Panc1 (cell line): Measurements from ENCODE around the gene KCNK6. TPM values are rescaled to one million over a fixed set of nuclear protein-coding genes. Genes with fewer than 3 reads are reported as not detected.

Experiments used
- ATAC-seq: fragments of 200-7000 bp; cut with Tn5 transposase; 2 replicates; pipeline ENCODE4 v1.9.1; 2020; ENCODE audit warnings: mild to moderate bottlenecking, moderate library complexity
- BruUV-seq: library from RNA; stranded (reverse); fragments of 400-500 nt; replicated peaks from 2 replicates; lab custom pipeline; 2021; lab: Mats Ljungman, UMichigan
- CTCF ChIA-PET: fragments of 300-600 bp; sonication (Branson Sonifier 250); formaldehyde crosslinking; loops from one replicate; lab custom pipeline; 2022; ENCODE audit warnings: antibody characterized with exemption; lab: Charles Lee
- POLR2A ChIA-PET: fragments of 300-600 bp; sonication (Branson Sonifier 250); formaldehyde crosslinking; loops from one replicate; lab custom pipeline; 2022; ENCODE audit warnings: antibody characterized with exemption; lab: Charles Lee
- DNase-seq: peaks from one replicate; pipeline ENCODE4 v3.0.0-alpha.2; 2010; ENCODE audit warnings: low read depth, low spot score
- H3K27ac ChIP-seq: 2 replicates; pipeline ENCODE4 v1.5.1; 2011; ENCODE audit warnings: mild to moderate bottlenecking, low read length, inconsistent platforms
- H3K27me3 ChIP-seq: fragments of 200-500 bp; sonication (Bioruptor generic); 2 replicates; pipeline ENCODE4 v1.6.0; 2014; ENCODE audit warnings: low read length, inconsistent platforms; ENCODE audit not compliant: control insufficient read depth, insufficient read depth
- H3K36me3 ChIP-seq: fragments of 200-500 bp; sonication (Bioruptor generic); 2 replicates; pipeline ENCODE4 v1.5.1; 2014; ENCODE audit warnings: inconsistent platforms, mild to moderate bottlenecking, low read length, moderate library complexity; ENCODE audit not compliant: control insufficient read depth, insufficient read depth
- H3K4me1 ChIP-seq: 2 replicates; pipeline ENCODE4 v1.5.1; 2011; ENCODE audit warnings: inconsistent platforms, mild to moderate bottlenecking, low read length, moderate library complexity; ENCODE audit not compliant: control insufficient read depth, insufficient read depth
- H3K4me3 ChIP-seq, 2 experiments: 2 replicates each; pipeline ENCODE4 v1.5.1; 2011 to 2012; ENCODE audit warnings: low read depth in 2 of 2, low read length in 2 of 2, mild to moderate bottlenecking in 2 of 2, inconsistent platforms in 1 of 2, moderate library complexity in 1 of 2
- H3K9me3 ChIP-seq: fragments of 200-500 bp; sonication (Bioruptor generic); 2 replicates; pipeline ENCODE4 v1.5.1; 2014; ENCODE audit warnings: low read depth, mild to moderate bottlenecking, inconsistent platforms, low read length, moderate library complexity; ENCODE audit not compliant: control insufficient read depth, insufficient read depth
- CTCF ChIP-seq: fragments of 450-650 bp; IDR thresholded peaks from 2 replicates; pipeline ENCODE4 v1.5.1; 2017; ENCODE audit warnings: mild to moderate bottlenecking
- POLR2AphosphoS5 ChIP-seq: IDR thresholded peaks from 2 replicates; pipeline ENCODE4 v1.6.1; 2012; ENCODE audit warnings: mild to moderate bottlenecking, low read depth, low read length, moderate library complexity
- REST ChIP-seq, 2 experiments: IDR thresholded peaks; 2 replicates each; pipeline ENCODE4 v1.6.1; 2011 to 2012; ENCODE audit warnings: low read depth in 2 of 2, control low read depth in 1 of 2, low read length in 1 of 2, mild to moderate bottlenecking in 1 of 2, moderate library complexity in 1 of 2; ENCODE audit not compliant: insufficient read depth in 1 of 2
- SIN3A ChIP-seq: IDR thresholded peaks from 2 replicates; pipeline ENCODE4 v1.6.1; 2012; ENCODE audit warnings: low read depth, mild to moderate bottlenecking, low read length, moderate library complexity, borderline replicate concordance; ENCODE audit not compliant: insufficient read depth
- TCF7L2 ChIP-seq: IDR thresholded peaks from 2 replicates; pipeline ENCODE4 v1.6.1; 2011; ENCODE audit warnings: mild to moderate bottlenecking, low read depth, low read length, inconsistent platforms
- in situ Hi-C: cut with HindIII; loops from 2 replicates; pipeline ENCODE4 v1.10.0; 2016; ENCODE audit warnings: low sequenced_read_pairs, low pct_unique_long_range_greater_than_20kb
- intact Hi-C: fragments of 100-400 bp; cut with micrococcal nuclease; formaldehyde crosslinking; loops from one replicate; pipeline ENCODE4 v1.10.0; 2022; ENCODE audit not compliant: unreplicated experiment
- total RNA-seq: library from RNA; stranded (reverse); gene quantifications from one replicate; pipeline ENCODE4 v1.2.1, GENCODE V29; 2021; ENCODE audit not compliant: unreplicated experiment

KCNK6 gene
- total RNA-seq, 1 experiment from 2014 or later, result 17.2 TPM

GRCh38 chr19:38329651-38330050, 10.0 kb downstream of the KCNK6 start:
- intact Hi-C loops, result no loop called here

GRCh38 chr19:38331728-38332127, 12.1 kb downstream of the KCNK6 start:
- Histone ChIP-seq H3K27me3 (no peaks in the 10 kb centered on the region), H3K9me3 (no peaks in the 10 kb centered on the region), H3K4me3 (no peak overlapping the region), H3K4me1 (peaks cover 4% of the 10 kb centered on the region; the same call in 1 of the 2 replicates), H3K27ac (no peak overlapping the region), H3K36me3 (no peaks in the 10 kb centered on the region)
- in situ Hi-C loops (no loop called here), intact Hi-C loops (no loop called here)
- no TSS peak for BruUV-seq
- no peak for DNase-seq
- no peak for TF ChIP-seq POLR2AphosphoS5
- TF ChIP-seq TCF7L2, result no peak
- TF ChIP-seq CTCF, result no peak
- TF ChIP-seq REST (IDR thresholded peaks at IDR 0.05; ENCODE audit: insufficient read depth in 1 of 2, low read depth in 2 of 2, low read length in 1 of 2), result no peak
- TF ChIP-seq SIN3A, result no peak
- CTCF ChIA-PET, result no interaction called here
- POLR2A ChIA-PET, result interaction anchor here (0.6 kb wide), 1 partner anchor 19 kb away, joined by 4 read pairs; no protein-coding TSS in a partner anchor
- no peak for ATAC-seq

More at GRCh38 chr19:38329651-38330050, 10.0 kb downstream of the KCNK6 start:
- CTCF ChIA-PET, result interaction anchor here (0.7 kb wide), 2 partner anchors 47 to 126 kb away, joined by 3 to 4 read pairs; no protein-coding TSS in a partner anchor
- no peak overlapping the region for H3K27ac ChIP-seq
- H3K4me1 ChIP-seq, result no peaks in the 10 kb centered on the region
- in situ Hi-C loops, result no loop called here
- no peaks in the 10 kb centered on the region for H3K36me3 ChIP-seq
- no peaks in the 10 kb centered on the region for H3K9me3 ChIP-seq
- no peak overlapping the region for H3K4me3 ChIP-seq
- ATAC-seq (no peak), DNase-seq (no peak)
- BruUV-seq, result no TSS peak
- TF ChIP-seq TCF7L2 (no peak), CTCF (no peak), SIN3A (no peak), REST (IDR thresholded peaks at IDR 0.05; ENCODE audit: insufficient read depth in 1 of 2, low read depth in 2 of 2, low read length in 1 of 2) (no peak), POLR2AphosphoS5 (no peak)
- no peaks in the 10 kb centered on the region for H3K27me3 ChIP-seq
- POLR2A ChIA-PET, result no interaction called here
